ENCODE data around the gene TLCD3B.

TLCD3B gene

GRCh38 chr16:29987371-29988085 lies 43.5 kb downstream of the TLCD3B start:
- no peak for DNase-seq

- no peak for DNase-seq
Observed at GRCh38 chr16:29986931-29987330, 44.1 kb downstream of the TLCD3B start.

GRCh38 chr16:29986231-29986630 lies 44.8 kb downstream of the TLCD3B start:
- DNase-seq = no peak

GRCh38 chr16:29985271-29985811 lies 45.7 kb downstream of the TLCD3B start:
- no peak for DNase-seq

- no peak for DNase-seq
Observed at GRCh38 chr16:29984764-29985147, 46.3 kb downstream of the TLCD3B start.

GRCh38 chr16:29984137-29984763 lies 46.8 kb downstream of the TLCD3B start:
- DNase-seq = no peak

- DNase-seq = no peak
Observed at GRCh38 chr16:29983420-29984136, 47.5 kb downstream of the TLCD3B start.

GRCh38 chr16:29982560-29983419 lies 48.3 kb downstream of the TLCD3B start:
- no peak for DNase-seq

- DNase-seq = no peak
Observed at GRCh38 chr16:29978564-29979270, 52.4 kb downstream of the TLCD3B start.

- DNase-seq = no peak
Observed at GRCh38 chr16:29978081-29978480, 53.0 kb downstream of the TLCD3B start.

- no peak for DNase-seq
Observed at GRCh38 chr16:29977063-29977825, 53.8 kb downstream of the TLCD3B start.

- no peak for DNase-seq
Observed at GRCh38 chr16:29975811-29976511, 55.1 kb downstream of the TLCD3B start.

GRCh38 chr16:29975134-29975538 lies 55.9 kb downstream of the TLCD3B start:
- DNase-seq = no peak
